NCI-H82 treated with DMSO at 0.1 percent for 48 hours (cell line): ENCODE measurements around the gene RNF44.
A peak's percentile ranks its signal among the peaks of the same experiment; 100 is the strongest.

Experiments
- DNase-seq: peaks from one replicate; lab custom pipeline; 2025; ENCODE audit not compliant: unreplicated experiment; lab: John Stamatoyannopoulos, UW

The RNF44 gene

GRCh38 chr5:176536902-176537553 lies at the start of gene RNF44:
TSS of gene RNF44 (minus strand) at chr5:176537402. CDS start at chr5:176532472, 4,930 bp downstream.
- DNase-seq = peak; percentile 83

- no peak for DNase-seq
These were observed 45.9 kb upstream of the RNF44 start for GRCh38 chr5:176583076-176583475.

- DNase-seq = no peak
These were observed 44.2 kb upstream of the RNF44 start for GRCh38 chr5:176581361-176581760.

GRCh38 chr5:176579323-176579722 lies 42.1 kb upstream of the RNF44 start:
- no peak for DNase-seq

- no peak for DNase-seq
These were observed 41.2 kb upstream of the RNF44 start for GRCh38 chr5:176578391-176578808.

DNA sequence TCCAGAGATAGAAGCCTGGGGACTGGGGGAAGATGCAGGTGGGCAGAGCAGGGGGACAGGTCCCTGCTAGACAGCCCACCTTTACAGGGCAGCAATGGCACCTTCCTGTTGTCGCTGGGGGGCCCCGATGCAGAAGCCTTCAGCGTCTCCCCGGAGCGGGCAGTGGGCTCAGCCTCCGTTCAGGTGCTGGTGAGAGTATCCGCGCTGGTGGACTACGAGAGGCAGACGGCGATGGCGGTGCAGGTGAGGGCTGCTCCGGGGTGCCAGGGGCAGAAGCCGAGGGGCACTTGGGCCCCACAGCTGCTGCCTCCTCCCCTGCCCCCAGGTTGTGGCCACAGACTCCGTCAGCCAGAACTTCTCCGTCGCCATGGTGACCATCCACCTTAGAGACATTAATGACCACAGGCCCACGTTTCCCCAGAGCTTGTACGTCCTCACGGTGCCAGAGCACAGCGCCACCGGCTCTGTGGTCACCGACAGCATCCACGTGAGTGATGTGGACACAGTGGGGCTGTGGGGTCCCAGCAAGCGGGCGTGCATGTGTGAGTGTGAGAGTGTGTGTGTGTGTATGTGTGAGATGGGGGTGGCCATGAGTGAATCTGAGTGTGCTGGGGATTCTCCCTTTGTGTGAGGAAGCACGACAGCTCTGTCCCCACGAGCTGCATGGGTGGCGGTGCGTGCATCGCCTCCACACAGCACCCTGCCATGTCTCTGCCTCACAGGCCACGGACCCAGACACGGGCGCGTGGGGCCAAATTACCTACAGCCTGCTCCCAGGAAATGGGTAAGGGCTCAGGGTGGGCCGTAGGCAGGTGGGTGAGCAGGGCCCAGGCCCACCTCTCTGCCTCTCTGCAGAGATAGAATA lies 40.3 kb upstream of the RNF44 start:
- no peak for DNase-seq

GRCh38 chr5:176575488-176576422 lies 38.6 kb upstream of the RNF44 start:
- DNase-seq = no peak

GRCh38 chr5:176575066-176575465 lies 37.9 kb upstream of the RNF44 start:
- no peak for DNase-seq

GRCh38 chr5:176574297-176574591 lies 37.0 kb upstream of the RNF44 start:
- no peak for DNase-seq

- peak; percentile 27 for DNase-seq
These were observed 36.5 kb upstream of the RNF44 start for GRCh38 chr5:176573564-176574296.

DNA sequence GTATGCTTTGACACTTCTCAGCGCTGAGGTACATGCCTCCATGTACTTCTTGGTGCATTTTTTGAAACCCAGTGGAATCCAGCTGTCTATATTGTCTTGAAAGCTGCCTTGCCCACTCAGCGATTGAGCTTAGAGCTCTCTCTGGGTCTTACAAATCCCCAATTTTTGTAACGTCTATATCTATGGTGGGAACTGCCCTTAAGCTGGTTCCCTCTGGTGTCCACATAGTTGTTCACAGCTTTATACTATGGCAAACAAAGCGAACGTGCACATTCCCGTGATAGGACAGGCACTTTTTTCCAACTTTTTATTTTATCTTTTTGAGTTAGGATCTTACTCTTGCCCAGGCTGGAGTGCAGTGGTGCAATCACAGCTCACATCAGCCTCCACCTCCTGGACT lies 32.8 kb upstream of the RNF44 start:
- no peak for DNase-seq

- DNase-seq = no peak
These were observed 31.5 kb upstream of the RNF44 start for GRCh38 chr5:176568657-176569056.

DNA sequence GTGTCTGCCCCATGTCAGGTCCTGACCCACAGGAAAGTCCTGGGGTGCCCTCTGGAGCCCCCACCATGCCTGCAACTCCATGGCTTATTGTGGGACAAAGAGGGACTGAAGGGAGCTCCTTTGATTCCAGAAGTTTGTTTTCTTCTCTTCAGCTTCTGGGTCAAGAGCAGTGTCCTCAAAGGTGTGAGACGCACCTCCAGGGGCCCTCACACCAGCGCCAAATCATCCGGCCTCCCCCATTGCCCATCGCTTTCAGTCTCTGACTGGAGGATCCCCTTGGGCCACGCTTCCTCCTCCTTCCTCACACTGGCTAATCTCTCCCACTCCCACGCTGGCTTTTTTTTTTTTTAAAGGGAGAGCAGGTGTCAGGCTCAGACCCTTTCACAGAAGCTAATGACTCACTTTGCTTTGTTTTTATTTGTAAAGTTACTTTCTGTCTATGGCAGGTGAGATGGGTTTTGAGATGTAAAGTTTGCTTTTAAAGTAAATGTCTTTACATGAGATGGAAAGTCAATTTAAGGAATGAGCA lies 28.6 kb upstream of the RNF44 start:
- DNase-seq = no peak

GRCh38 chr5:176564002-176564401 lies 26.8 kb upstream of the RNF44 start:
- DNase-seq = no peak

- no peak for DNase-seq
These were observed 25.0 kb upstream of the RNF44 start for GRCh38 chr5:176562189-176562588.

DNA sequence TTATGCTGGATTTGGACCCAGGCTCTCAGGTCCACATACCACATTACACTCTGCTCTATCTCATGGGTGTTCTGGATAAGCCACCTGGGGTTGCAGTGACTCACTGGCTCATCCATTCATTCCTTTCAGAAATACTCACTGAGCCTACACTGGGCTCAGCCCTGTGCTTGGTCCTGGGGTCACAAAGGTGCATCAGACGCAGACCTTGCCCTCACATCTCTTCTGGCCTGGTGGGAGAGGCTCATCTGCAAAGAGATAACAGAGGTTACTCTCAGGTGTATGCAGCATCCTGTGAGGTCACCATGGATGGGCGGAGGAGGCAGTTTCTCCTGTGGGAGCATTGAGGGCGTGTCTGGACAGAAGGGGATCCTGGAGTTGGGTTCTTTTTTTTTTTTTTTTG lies 24.1 kb upstream of the RNF44 start:
- DNase-seq = no peak

DNA sequence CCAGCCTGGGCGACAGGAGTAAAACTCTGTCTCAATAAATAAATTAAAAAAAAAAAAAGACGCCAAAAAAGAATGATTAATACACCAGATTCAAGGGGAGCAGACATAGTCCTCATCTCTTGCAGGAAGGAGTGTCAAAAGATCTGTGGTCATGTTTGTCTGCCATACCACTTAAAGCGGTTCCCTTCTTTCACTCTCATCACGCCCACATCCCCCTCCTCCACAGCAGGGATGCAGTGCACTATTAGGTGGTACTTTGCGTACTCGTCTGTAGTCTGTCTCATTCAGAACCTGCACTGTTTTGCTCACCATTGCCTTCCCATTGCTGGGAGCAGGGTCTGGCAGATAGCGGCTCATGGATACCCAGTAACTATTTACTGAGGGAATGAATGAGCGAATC lies 23.2 kb upstream of the RNF44 start:
- no peak for DNase-seq

DNA sequence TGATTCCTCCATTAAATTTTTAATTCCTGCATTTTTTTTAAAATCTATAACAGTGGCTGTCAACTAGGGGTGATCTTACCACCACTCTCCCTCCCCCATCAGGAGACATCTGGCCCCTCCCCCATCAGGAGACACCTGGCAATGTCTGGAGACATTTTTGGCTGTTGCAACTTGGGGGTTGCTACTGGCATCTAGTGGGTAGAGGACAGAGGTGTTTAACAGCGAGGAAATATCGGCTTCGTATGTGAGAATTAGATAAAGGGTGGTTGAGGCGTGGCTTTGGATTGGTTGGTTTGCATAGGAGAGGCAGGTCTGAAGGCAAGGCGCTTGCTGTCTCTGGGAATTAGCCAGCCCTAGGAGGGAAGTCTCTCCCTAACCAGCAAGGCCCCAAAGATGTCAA lies 22.5 kb upstream of the RNF44 start:
- DNase-seq = no peak

DNA sequence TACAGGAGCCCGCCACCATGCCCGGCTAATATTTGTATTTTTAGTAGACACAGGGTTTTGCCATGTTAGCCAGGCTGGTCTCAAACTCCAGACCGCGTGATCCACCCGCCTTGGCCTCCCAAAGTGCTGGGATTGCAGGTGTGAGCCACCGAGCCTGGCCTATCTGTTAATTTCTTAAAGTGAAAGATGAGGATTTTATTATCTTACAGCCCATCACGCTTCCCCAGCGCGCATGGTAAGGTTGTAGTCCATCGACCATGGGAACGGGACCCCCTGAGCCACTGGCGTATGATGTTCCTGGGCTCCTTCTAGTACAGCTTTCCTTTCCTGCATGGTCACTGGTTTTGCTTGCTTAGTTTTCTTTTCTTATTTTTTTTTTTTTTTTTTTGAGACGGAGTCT lies 20.6 kb upstream of the RNF44 start:
- DNase-seq = no peak

GRCh38 chr5:176553260-176554085 lies 16.3 kb upstream of the RNF44 start:
- no peak for DNase-seq
